Breast epithelium (tissue), 4 donors: ENCODE measurements around the gene IGFBP4. TPM values are rescaled to one million over a fixed set of nuclear protein-coding genes. Genes with fewer than 3 reads are reported as not detected.

Experiments used
- DNase-seq, 2 donors: peaks; one replicate each; pipeline ENCODE4 v3.0.0-alpha.2; 2019; ENCODE audit warnings: low spot score in 2 of 2
- H3K27ac ChIP-seq, 2 donors: fragments of 200-600 bp; sonication (generic) in 1 of 2; one replicate each; pipeline ENCODE4 v1.5.1; 2016 to 2019; ENCODE audit warnings: mild to moderate bottlenecking in 1 of 2
- H3K27me3 ChIP-seq, 2 donors: fragments of 200-600 bp; sonication (generic) in 1 of 2; one replicate each; pipeline versions ENCODE4 v1.5.1 to v1.6.0; 2017 to 2019; ENCODE audit warnings: control low read depth in 1 of 2, mild to moderate bottlenecking in 1 of 2
- H3K36me3 ChIP-seq: fragments of 200-600 bp; one replicate; pipeline ENCODE4 v1.5.1; 2019
- H3K4me1 ChIP-seq, 2 donors: fragments of 200-600 bp; sonication (generic); one replicate each; pipeline ENCODE4 v1.5.1; 2016 to 2019; ENCODE audit warnings: control low read depth in 1 of 2
- H3K4me3 ChIP-seq, 3 donors: fragments of 200-600 bp; sonication (generic); 1 replicate in 2 of 3; 2 replicates in 1 of 3; pipeline ENCODE4 v1.5.1; 2016 to 2019; ENCODE audit warnings: mild to moderate bottlenecking in 3 of 3, moderate library complexity in 2 of 3
- H3K9me3 ChIP-seq, 2 donors: fragments of 200-600 bp; sonication (generic) in 1 of 2; one replicate each; pipeline ENCODE4 v1.5.1; 2016 to 2019; ENCODE audit warnings: control low read depth in 1 of 2
- POLR2A ChIP-seq: fragments of 450-650 bp; IDR thresholded peaks from one replicate; pipeline ENCODE4 v1.6.1; 2016; ENCODE audit warnings: antibody characterized with exemption, mild to moderate bottlenecking, moderate library complexity
- POLR2AphosphoS5 ChIP-seq, 3 donors: sonication (generic); formaldehyde crosslinking; IDR thresholded peaks; one replicate each; pipeline ENCODE4 v1.6.1; 2017; ENCODE audit warnings: antibody characterized with exemption in 3 of 3
- intact Hi-C: fragments of 100-400 bp; cut with DNase I; formaldehyde crosslinking; loops from one replicate; pipeline ENCODE4 v1.15.1; 2023; ENCODE audit warnings: low total_unique reads
- total RNA-seq, 3 donors: library from RNA; depleted of rRNA; stranded (reverse); fragments of >200 nt; gene quantifications; one replicate each; pipeline ENCODE4 v1.1.0, GENCODE V29; 2016
- TF ChIP-seq, protein P1 (sequence below), 3 donors: fragments of 450-650 bp; IDR thresholded peaks; one replicate each; pipeline ENCODE4 v1.5.1; 2016 to 2017; ENCODE audit warnings: antibody characterized with exemption in 3 of 3, mild to moderate bottlenecking in 3 of 3, moderate library complexity in 3 of 3

Gene IGFBP4
- total RNA-seq, 3 donors from 2014 or later, result 191 to 893 (median 278) TPM

DNA sequence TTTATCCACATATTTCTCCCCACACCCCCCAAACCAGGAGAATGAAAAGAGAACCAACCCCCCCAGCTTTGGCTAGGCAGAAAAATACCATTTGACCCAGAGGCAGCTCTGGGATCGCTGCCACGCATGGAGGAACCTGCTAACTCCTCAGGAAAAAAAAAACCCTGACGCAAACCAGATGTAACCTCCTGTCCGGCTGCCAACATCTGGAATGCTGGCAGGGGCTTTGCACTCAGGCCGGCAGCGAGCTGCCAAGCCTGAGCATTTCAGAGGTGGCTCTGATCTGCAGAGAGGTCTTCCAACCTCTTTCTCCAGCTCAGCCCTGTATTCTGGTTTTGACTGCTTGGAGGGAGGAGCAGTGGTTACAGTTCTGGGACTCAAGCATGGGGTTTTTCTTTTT lies 8.2 kb downstream of the IGFBP4 start:
- TF ChIP-seq, protein P1, sequence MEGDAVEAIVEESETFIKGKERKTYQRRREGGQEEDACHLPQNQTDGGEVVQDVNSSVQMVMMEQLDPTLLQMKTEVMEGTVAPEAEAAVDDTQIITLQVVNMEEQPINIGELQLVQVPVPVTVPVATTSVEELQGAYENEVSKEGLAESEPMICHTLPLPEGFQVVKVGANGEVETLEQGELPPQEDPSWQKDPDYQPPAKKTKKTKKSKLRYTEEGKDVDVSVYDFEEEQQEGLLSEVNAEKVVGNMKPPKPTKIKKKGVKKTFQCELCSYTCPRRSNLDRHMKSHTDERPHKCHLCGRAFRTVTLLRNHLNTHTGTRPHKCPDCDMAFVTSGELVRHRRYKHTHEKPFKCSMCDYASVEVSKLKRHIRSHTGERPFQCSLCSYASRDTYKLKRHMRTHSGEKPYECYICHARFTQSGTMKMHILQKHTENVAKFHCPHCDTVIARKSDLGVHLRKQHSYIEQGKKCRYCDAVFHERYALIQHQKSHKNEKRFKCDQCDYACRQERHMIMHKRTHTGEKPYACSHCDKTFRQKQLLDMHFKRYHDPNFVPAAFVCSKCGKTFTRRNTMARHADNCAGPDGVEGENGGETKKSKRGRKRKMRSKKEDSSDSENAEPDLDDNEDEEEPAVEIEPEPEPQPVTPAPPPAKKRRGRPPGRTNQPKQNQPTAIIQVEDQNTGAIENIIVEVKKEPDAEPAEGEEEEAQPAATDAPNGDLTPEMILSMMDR (IDR thresholded peaks at IDR 0.05), result no peak
- TF ChIP-seq POLR2AphosphoS5 (IDR thresholded peaks at IDR 0.05) (peak; percentile 13 to 92 (median 66)), POLR2A (no peak)
- DNase-seq, result peak in 1 of 2 donors; percentile 60
- Histone ChIP-seq H3K27me3 (no peaks in the 10 kb centered on the region), H3K27ac (peak overlapping the region; percentile 86 to 94), H3K4me3 (peak overlapping the region in 1 of 3 donors; percentile 98), H3K4me1 (peaks cover 18 to 24% of the 10 kb centered on the region in 2 donors), H3K36me3 (peaks cover 15% of the 10 kb centered on the region), H3K9me3 (no peaks in the 10 kb centered on the region)
- intact Hi-C loops, result no loop called here

DNA sequence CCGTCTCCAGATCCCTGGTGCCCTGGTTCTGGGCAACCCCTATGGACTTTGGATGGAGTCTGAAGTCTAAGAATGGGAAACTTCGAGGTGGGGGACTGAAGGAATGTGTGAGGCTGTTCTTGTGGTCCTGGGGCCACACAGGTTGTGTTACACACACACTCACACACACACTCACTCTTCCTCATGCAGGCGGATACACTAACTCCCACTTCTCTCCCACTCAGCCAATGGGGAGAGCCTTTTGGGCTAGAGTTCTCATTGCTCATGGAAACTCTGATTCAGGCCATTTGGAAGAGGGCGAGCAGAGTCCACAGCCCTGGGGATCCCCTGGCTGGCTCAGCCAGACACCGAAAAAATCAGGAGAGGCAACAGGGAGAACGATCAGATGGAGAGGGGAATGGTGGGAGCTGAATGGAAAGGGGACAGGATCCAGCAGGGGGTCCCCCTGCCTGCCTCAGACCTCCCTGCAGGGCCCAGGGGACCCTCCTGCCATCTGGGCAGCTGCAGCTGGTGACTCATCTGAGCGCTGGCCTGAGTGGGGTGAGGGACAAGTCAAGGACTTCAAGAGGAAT lies 9.1 kb downstream of the IGFBP4 start:
- H3K9me3 ChIP-seq, result no peaks in the 10 kb centered on the region
- intact Hi-C loops, result no loop called here
- H3K36me3 ChIP-seq, result peaks cover 15% of the 10 kb centered on the region
- H3K4me3 ChIP-seq, result peak overlapping the region in 1 of 3 donors; percentile 23
- peak overlapping the region; percentile 86 to 94 for H3K27ac ChIP-seq
- peak in 2 of 3 donors; percentile 19 to 35 for TF ChIP-seq POLR2AphosphoS5 (IDR thresholded peaks at IDR 0.05)
- TF ChIP-seq, protein P1 (IDR thresholded peaks at IDR 0.05), result no peak
- no peaks in the 10 kb centered on the region for H3K27me3 ChIP-seq
- H3K4me1 ChIP-seq, result peaks cover 20 to 24% of the 10 kb centered on the region in 2 donors
- DNase-seq, result no peak

DNA sequence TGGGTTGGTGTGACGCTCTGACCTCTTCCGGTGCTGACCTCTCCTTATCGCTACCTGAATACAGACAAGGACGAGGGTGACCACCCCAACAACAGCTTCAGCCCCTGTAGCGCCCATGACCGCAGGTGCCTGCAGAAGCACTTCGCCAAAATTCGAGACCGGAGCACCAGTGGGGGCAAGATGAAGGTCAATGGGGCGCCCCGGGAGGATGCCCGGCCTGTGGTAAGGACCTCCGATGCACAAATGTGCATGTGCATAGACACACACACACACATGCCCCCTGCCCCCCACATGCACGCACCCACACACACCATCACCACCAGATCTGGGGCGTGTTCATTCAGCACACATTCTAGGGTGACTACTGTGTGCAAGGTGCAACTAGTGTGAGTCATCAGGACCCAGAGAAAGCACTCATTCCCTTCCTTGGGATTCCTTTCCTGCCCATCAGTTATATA lies 9.7 kb downstream of the IGFBP4 start:
- peaks cover 15% of the 10 kb centered on the region for H3K36me3 ChIP-seq

DNA sequence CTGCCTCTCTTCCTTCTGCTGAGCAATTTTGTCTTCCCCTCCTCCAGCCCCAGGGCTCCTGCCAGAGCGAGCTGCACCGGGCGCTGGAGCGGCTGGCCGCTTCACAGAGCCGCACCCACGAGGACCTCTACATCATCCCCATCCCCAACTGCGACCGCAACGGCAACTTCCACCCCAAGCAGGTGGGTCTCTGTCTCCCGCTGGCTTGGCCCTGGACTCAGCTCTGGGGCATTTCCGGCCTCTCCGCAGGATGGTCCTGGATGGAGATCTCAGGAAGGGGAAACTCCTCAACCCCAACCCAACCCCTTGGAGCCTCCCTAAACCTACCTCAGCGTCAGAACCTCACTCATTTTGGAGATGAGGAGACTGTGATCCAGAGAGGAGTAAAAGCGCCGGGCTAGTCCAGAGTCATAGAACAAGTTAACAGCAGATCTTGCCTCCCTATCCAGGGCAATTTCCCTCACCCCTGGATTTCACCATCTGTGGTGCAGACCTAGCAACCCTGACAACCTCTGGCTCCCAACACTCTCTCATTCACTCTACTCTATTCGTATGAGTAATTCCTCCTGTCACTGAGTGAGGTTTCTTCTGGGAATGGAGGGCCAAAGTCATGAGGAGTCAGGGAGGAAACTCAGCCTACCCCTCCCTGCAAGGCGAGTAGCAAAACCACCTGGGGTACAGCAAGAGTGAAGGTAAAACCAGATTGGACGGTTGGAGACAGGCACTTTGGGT lies 10.8 kb downstream of the IGFBP4 start:
- DNase-seq, result no peak
- H3K4me3 ChIP-seq, result no peak overlapping the region
- TF ChIP-seq POLR2AphosphoS5 (IDR thresholded peaks at IDR 0.05) (no peak), POLR2A (no peak)
- TF ChIP-seq, protein P1 (IDR thresholded peaks at IDR 0.05), result no peak
- no peaks in the 10 kb centered on the region for H3K27me3 ChIP-seq
- peak overlapping the region; percentile 86 to 94 for H3K27ac ChIP-seq
- H3K9me3 ChIP-seq, result no peaks in the 10 kb centered on the region
- intact Hi-C loops, result loop anchor here (1.0 kb wide), 1 partner anchor 43 kb away; no protein-coding TSS in a partner anchor
- H3K4me1 ChIP-seq, result peaks cover 7 to 10% of the 10 kb centered on the region in 2 donors
- H3K36me3 ChIP-seq, result peaks cover 15% of the 10 kb centered on the region

More for the DNA sequence above, 9.7 kb downstream of the IGFBP4 start:
- Histone ChIP-seq H3K27me3 (no peaks in the 10 kb centered on the region), H3K4me1 (peaks cover 17 to 18% of the 10 kb centered on the region in 2 donors), H3K4me3 (peak overlapping the region in 1 of 3 donors; percentile 23), H3K9me3 (no peaks in the 10 kb centered on the region), H3K27ac (peak overlapping the region; percentile 86 to 94)
- TF ChIP-seq, protein P1 (IDR thresholded peaks at IDR 0.05), result no peak
- TF ChIP-seq POLR2A, result no peak
- TF ChIP-seq POLR2AphosphoS5 (IDR thresholded peaks at IDR 0.05), result no peak
- intact Hi-C loops, result no loop called here
- DNase-seq, result no peak

DNA sequence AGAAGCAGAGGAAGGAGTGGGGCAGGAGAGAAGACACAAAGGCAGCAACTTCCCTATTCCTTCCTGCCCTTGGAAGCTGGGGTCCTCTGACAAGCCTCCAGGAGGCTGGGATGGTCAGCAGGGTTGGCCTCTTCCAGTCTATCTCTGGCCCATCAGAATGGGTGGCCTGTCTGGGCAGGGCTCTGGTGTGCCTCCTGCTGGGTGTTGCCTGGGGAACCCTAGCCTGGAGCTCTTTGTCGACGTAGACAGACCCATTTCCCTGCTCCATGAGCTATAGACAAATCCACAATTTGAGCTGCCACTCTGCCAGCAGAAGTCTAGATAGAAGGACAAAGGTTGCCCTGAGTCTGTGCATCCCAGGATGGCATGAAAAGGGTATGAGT lies 11.4 kb downstream of the IGFBP4 start:
- Histone ChIP-seq H3K9me3 (no peaks in the 10 kb centered on the region), H3K27me3 (no peaks in the 10 kb centered on the region), H3K36me3 (peaks cover 15% of the 10 kb centered on the region), H3K27ac (peak overlapping the region; percentile 86 to 94), H3K4me3 (no peak overlapping the region), H3K4me1 (peaks cover 9 to 10% of the 10 kb centered on the region in 2 donors)
- intact Hi-C loops, result loop anchor here (1.0 kb wide), 1 partner anchor 43 kb away; no protein-coding TSS in a partner anchor
- no peak for DNase-seq
- TF ChIP-seq, protein P1 (IDR thresholded peaks at IDR 0.05), result no peak
- TF ChIP-seq POLR2A (no peak), POLR2AphosphoS5 (IDR thresholded peaks at IDR 0.05) (no peak)
